Measurements from ENCODE around the gene WDR46. TPM values are rescaled to one million over a fixed set of nuclear protein-coding genes. Genes with fewer than 3 reads are reported as not detected.

WDR46 gene
- total and polyA plus RNA-seq, 2 of the 13 experiments (the other 11 are each of a cell fraction or from before 2014, with no cell fraction given) = 47.4 to 105 TPM

DNA sequence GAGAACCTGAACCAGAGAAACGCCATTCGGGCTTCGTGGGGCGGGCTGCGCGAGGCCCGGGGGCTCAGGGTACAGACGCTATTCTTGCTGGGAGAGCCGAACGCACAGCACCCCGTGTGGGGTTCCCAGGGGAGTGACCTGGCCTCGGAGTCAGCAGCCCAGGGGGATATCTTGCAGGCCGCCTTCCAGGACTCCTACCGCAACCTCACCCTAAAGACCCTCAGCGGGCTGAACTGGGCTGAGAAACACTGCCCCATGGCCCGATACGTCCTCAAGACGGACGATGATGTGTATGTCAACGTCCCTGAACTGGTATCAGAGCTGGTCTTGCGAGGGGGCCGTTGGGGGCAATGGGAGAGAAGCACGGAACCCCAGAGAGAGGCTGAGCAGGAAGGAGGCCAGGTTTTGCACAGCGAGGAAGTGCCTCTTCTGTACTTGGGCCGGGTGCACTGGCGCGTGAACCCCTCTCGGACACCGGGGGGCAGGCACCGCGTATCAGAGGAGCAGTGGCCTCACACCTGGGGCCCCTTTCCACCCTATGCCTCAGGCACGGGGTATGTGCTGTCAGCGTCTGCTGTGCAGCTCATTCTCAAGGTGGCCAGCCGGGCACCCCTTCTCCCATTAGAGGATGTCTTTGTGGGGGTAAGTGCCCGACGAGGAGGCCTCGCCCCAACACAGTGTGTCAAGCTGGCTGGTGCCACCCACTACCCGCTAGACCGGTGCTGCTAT, 11.2 kb downstream of the WDR46 start (continued):
- TF ChIP-seq, protein P1, sequence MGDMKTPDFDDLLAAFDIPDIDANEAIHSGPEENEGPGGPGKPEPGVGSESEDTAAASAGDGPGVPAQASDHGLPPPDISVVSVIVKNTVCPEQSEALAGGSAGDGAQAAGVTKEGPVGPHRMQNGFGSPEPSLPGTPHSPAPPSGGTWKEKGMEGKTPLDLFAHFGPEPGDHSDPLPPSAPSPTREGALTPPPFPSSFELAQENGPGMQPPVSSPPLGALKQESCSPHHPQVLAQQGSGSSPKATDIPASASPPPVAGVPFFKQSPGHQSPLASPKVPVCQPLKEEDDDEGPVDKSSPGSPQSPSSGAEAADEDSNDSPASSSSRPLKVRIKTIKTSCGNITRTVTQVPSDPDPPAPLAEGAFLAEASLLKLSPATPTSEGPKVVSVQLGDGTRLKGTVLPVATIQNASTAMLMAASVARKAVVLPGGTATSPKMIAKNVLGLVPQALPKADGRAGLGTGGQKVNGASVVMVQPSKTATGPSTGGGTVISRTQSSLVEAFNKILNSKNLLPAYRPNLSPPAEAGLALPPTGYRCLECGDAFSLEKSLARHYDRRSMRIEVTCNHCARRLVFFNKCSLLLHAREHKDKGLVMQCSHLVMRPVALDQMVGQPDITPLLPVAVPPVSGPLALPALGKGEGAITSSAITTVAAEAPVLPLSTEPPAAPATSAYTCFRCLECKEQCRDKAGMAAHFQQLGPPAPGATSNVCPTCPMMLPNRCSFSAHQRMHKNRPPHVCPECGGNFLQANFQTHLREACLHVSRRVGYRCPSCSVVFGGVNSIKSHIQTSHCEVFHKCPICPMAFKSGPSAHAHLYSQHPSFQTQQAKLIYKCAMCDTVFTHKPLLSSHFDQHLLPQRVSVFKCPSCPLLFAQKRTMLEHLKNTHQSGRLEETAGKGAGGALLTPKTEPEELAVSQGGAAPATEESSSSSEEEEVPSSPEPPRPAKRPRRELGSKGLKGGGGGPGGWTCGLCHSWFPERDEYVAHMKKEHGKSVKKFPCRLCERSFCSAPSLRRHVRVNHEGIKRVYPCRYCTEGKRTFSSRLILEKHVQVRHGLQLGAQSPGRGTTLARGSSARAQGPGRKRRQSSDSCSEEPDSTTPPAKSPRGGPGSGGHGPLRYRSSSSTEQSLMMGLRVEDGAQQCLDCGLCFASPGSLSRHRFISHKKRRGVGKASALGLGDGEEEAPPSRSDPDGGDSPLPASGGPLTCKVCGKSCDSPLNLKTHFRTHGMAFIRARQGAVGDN (CRISPR knock-in tag; IDR thresholded peaks at IDR 0.05) = peak; percentile 37
- TF ChIP-seq RBM22 (optimal IDR thresholded peaks at IDR 0.05; ENCODE audit: low read length) (peak; percentile 95), XBP1 (CRISPR knock-in tag; IDR thresholded peaks at IDR 0.05) (no peak), ZBTB7A (CRISPR knock-in tag; IDR thresholded peaks at IDR 0.05) (peak; percentile 58; the same call in 1 of the 2 replicates), NRL (CRISPR knock-in tag; IDR thresholded peaks at IDR 0.05; ENCODE audit: borderline replicate concordance) (no peak), ZNF816 (CRISPR knock-in tag; IDR thresholded peaks at IDR 0.05; ENCODE audit: borderline replicate concordance) (no peak), STAG1 (CRISPR knock-in tag; IDR thresholded peaks at IDR 0.05) (peak; percentile 26), NPAS2 (CRISPR knock-in tag; IDR thresholded peaks at IDR 0.05; ENCODE audit: borderline replicate concordance) (no peak), ZNF451 (CRISPR knock-in tag; IDR thresholded peaks at IDR 0.05) (0 out of 2 replicates have a peak, but pooled peaks have one; percentile 28)
- TF ChIP-seq, protein P2, sequence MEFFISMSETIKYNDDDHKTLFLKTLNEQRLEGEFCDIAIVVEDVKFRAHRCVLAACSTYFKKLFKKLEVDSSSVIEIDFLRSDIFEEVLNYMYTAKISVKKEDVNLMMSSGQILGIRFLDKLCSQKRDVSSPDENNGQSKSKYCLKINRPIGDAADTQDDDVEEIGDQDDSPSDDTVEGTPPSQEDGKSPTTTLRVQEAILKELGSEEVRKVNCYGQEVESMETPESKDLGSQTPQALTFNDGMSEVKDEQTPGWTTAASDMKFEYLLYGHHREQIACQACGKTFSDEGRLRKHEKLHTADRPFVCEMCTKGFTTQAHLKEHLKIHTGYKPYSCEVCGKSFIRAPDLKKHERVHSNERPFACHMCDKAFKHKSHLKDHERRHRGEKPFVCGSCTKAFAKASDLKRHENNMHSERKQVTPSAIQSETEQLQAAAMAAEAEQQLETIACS (CRISPR knock-in tag; IDR thresholded peaks at IDR 0.05) = 0 out of 2 replicates have a peak, but pooled peaks have one; percentile 11
- TF ChIP-seq, protein P3, sequence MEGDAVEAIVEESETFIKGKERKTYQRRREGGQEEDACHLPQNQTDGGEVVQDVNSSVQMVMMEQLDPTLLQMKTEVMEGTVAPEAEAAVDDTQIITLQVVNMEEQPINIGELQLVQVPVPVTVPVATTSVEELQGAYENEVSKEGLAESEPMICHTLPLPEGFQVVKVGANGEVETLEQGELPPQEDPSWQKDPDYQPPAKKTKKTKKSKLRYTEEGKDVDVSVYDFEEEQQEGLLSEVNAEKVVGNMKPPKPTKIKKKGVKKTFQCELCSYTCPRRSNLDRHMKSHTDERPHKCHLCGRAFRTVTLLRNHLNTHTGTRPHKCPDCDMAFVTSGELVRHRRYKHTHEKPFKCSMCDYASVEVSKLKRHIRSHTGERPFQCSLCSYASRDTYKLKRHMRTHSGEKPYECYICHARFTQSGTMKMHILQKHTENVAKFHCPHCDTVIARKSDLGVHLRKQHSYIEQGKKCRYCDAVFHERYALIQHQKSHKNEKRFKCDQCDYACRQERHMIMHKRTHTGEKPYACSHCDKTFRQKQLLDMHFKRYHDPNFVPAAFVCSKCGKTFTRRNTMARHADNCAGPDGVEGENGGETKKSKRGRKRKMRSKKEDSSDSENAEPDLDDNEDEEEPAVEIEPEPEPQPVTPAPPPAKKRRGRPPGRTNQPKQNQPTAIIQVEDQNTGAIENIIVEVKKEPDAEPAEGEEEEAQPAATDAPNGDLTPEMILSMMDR (CRISPR knock-in tag; IDR thresholded peaks at IDR 0.05) = peak; percentile 61
- TF ChIP-seq, protein P4, sequence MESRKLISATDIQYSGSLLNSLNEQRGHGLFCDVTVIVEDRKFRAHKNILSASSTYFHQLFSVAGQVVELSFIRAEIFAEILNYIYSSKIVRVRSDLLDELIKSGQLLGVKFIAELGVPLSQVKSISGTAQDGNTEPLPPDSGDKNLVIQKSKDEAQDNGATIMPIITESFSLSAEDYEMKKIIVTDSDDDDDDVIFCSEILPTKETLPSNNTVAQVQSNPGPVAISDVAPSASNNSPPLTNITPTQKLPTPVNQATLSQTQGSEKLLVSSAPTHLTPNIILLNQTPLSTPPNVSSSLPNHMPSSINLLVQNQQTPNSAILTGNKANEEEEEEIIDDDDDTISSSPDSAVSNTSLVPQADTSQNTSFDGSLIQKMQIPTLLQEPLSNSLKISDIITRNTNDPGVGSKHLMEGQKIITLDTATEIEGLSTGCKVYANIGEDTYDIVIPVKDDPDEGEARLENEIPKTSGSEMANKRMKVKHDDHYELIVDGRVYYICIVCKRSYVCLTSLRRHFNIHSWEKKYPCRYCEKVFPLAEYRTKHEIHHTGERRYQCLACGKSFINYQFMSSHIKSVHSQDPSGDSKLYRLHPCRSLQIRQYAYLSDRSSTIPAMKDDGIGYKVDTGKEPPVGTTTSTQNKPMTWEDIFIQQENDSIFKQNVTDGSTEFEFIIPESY (CRISPR knock-in tag; IDR thresholded peaks at IDR 0.05) = peak; percentile 89; the same call in 1 of the 2 replicates
- TF ChIP-seq, protein P5, sequence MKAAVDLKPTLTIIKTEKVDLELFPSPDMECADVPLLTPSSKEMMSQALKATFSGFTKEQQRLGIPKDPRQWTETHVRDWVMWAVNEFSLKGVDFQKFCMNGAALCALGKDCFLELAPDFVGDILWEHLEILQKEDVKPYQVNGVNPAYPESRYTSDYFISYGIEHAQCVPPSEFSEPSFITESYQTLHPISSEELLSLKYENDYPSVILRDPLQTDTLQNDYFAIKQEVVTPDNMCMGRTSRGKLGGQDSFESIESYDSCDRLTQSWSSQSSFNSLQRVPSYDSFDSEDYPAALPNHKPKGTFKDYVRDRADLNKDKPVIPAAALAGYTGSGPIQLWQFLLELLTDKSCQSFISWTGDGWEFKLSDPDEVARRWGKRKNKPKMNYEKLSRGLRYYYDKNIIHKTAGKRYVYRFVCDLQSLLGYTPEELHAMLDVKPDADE (CRISPR knock-in tag; IDR thresholded peaks at IDR 0.05) = no peak
- TF ChIP-seq, protein P6, sequence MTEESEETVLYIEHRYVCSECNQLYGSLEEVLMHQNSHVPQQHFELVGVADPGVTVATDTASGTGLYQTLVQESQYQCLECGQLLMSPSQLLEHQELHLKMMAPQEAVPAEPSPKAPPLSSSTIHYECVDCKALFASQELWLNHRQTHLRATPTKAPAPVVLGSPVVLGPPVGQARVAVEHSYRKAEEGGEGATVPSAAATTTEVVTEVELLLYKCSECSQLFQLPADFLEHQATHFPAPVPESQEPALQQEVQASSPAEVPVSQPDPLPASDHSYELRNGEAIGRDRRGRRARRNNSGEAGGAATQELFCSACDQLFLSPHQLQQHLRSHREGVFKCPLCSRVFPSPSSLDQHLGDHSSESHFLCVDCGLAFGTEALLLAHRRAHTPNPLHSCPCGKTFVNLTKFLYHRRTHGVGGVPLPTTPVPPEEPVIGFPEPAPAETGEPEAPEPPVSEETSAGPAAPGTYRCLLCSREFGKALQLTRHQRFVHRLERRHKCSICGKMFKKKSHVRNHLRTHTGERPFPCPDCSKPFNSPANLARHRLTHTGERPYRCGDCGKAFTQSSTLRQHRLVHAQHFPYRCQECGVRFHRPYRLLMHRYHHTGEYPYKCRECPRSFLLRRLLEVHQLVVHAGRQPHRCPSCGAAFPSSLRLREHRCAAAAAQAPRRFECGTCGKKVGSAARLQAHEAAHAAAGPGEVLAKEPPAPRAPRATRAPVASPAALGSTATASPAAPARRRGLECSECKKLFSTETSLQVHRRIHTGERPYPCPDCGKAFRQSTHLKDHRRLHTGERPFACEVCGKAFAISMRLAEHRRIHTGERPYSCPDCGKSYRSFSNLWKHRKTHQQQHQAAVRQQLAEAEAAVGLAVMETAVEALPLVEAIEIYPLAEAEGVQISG (CRISPR knock-in tag; IDR thresholded peaks at IDR 0.05) = peak; percentile 25; the same call in 1 of the 2 replicates
